H1 (cell line): ENCODE measurements around the gene ZBTB7A. TPM values are rescaled to one million over a fixed set of nuclear protein-coding genes. Genes with fewer than 3 reads are reported as not detected.

Source experiments
- CTCF ChIA-PET: fragments of 300-600 bp; sonication (Branson Sonifier 250); formaldehyde crosslinking; loops from one replicate; lab custom pipeline; 2021; ENCODE audit not compliant: partially characterized antibody; lab: Charles Lee
- POLR2A ChIA-PET: fragments of 300-600 bp; sonication (Branson Sonifier 250); formaldehyde crosslinking; loops from one replicate; lab custom pipeline; 2021; ENCODE audit warnings: inconsistent platforms; ENCODE audit not compliant: partially characterized antibody; lab: Charles Lee
- DNase-seq, 2 experiments: peaks; one replicate each; pipeline versions ENCODE4 v3.0.0 to v3.0.0-alpha.2; 2010 to 2022; ENCODE audit warnings: low spot score in 2 of 2, low read depth in 1 of 2, mixed read lengths in 1 of 2
- FAIRE-seq: peaks from 2 replicates; lab custom pipeline; 2011; peaks lifted over from hg19 to GRCh38; lab: Jason Lieb, UNC
- H2AFZ ChIP-seq: 2 replicates; pipeline ENCODE4 v1.8.1; 2012; ENCODE audit warnings: low read length, inconsistent platforms
- H2AK5ac ChIP-seq: 2 replicates; pipeline ENCODE4 v1.6.1; 2013; ENCODE audit warnings: low read depth, low read length
- H2BK120ac ChIP-seq: replicated peaks from 2 replicates; pipeline ENCODE3; 2013; ENCODE audit warnings: low read depth, low read length, inconsistent platforms
- H2BK12ac ChIP-seq: 2 replicates; pipeline ENCODE4 v1.6.1; 2013; ENCODE audit warnings: low read depth, low read length
- H2BK15ac ChIP-seq: 2 replicates; pipeline ENCODE4 v1.6.1; 2013; ENCODE audit warnings: low read length
- H2BK20ac ChIP-seq: 2 replicates; pipeline ENCODE4 v1.6.1; 2013; ENCODE audit warnings: low read length
- H2BK5ac ChIP-seq: 2 replicates; pipeline ENCODE4 v1.6.1; 2013; ENCODE audit warnings: low read depth, low read length
- H3K14ac ChIP-seq: 2 replicates; pipeline ENCODE4 v1.6.1; 2013; ENCODE audit warnings: inconsistent platforms; ENCODE audit not compliant: insufficient read length
- H3K18ac ChIP-seq: 2 replicates; pipeline ENCODE4 v1.6.1; 2013; ENCODE audit warnings: low read length; ENCODE audit errors: extremely low read depth
- H3K23ac ChIP-seq: 2 replicates; pipeline ENCODE4 v1.6.1; 2013; ENCODE audit warnings: inconsistent platforms; ENCODE audit not compliant: insufficient read length
- H3K23me2 ChIP-seq: 2 replicates; pipeline ENCODE4 v1.6.1; 2013; ENCODE audit warnings: low read depth, low read length
- H3K27ac ChIP-seq: 2 replicates; pipeline ENCODE4 v1.6.1; 2011; ENCODE audit warnings: low read depth, low read length, inconsistent platforms
- H3K27me3 ChIP-seq, 4 experiments: replicated peaks in 1 of 4; 1 replicate in 1 of 4; 2 replicates in 3 of 4; pipeline versions ENCODE4 v1.6.1 to v1.8.1; 2011 to 2013; ENCODE audit warnings: low read length in 3 of 4, mild to moderate bottlenecking in 3 of 4, inconsistent platforms in 2 of 4, mixed read lengths in 2 of 4, moderate library complexity in 1 of 4; ENCODE audit not compliant: control insufficient read depth in 3 of 4, insufficient read depth in 3 of 4; ENCODE audit errors: extremely low read depth in 1 of 4
- H3K36me3 ChIP-seq, 4 experiments: 2 replicates each; pipeline versions ENCODE4 v1.6.1 to v1.8.1; 2011 to 2013; ENCODE audit warnings: mild to moderate bottlenecking in 4 of 4, low read length in 3 of 4, moderate library complexity in 2 of 4, control low read depth in 1 of 4, inconsistent platforms in 1 of 4; ENCODE audit not compliant: insufficient read depth in 4 of 4, control insufficient read depth in 2 of 4
- H3K4ac ChIP-seq: replicated peaks from 2 replicates; pipeline ENCODE3; 2013; ENCODE audit warnings: low read length, low read depth, mixed read lengths, inconsistent platforms; ENCODE audit not compliant: insufficient read length
- H3K4me1 ChIP-seq, 4 experiments: replicated peaks in 1 of 4; 1 replicate in 1 of 4; 2 replicates in 3 of 4; pipeline versions ENCODE4 v1.6.1 to v1.8.1; 2011 to 2013; ENCODE audit warnings: low read length in 3 of 4, inconsistent platforms in 2 of 4, mixed read lengths in 1 of 4; ENCODE audit not compliant: insufficient read depth in 4 of 4, control insufficient read depth in 3 of 4
- H3K4me2 ChIP-seq, 2 experiments: 2 replicates each; pipeline versions ENCODE4 v1.6.1 to v1.8.1; 2011 to 2013; ENCODE audit warnings: low read depth in 2 of 2, low read length in 2 of 2, control low read depth in 1 of 2, inconsistent platforms in 1 of 2, mild to moderate bottlenecking in 1 of 2; ENCODE audit not compliant: insufficient read depth in 1 of 2
- H3K4me3 ChIP-seq, 4 experiments: fragments of 200-600, 300-600 bp in 1 of 4; sonication (generic), shearing (Covaris generic), sonication (Bioruptor Twin) in 1 of 4; 2 replicates each; pipeline versions ENCODE4 v1.5.1 to v1.8.1; 2011 to 2016; ENCODE audit warnings: low read length in 4 of 4, low read depth in 3 of 4, control low read depth in 2 of 4, inconsistent platforms in 2 of 4, mild to moderate bottlenecking in 2 of 4, mixed read lengths in 1 of 4, moderate library complexity in 1 of 4; ENCODE audit not compliant: insufficient read depth in 2 of 4; ENCODE audit errors: extremely low read depth in 1 of 4
- H3K56ac ChIP-seq: replicated peaks from 2 replicates; pipeline ENCODE3; 2013; ENCODE audit warnings: low read depth, mild to moderate bottlenecking, mixed read lengths, low read length, inconsistent platforms; ENCODE audit not compliant: insufficient read length
- H3K79me1 ChIP-seq: 2 replicates; pipeline ENCODE4 v1.6.1; 2013; ENCODE audit warnings: low read depth, low read length, control low read depth
- H3K79me2 ChIP-seq, 2 experiments: 2 replicates each; pipeline versions ENCODE4 v1.6.1 to v1.8.1; 2012 to 2013; ENCODE audit warnings: low read length in 2 of 2, mild to moderate bottlenecking in 2 of 2, inconsistent platforms in 1 of 2; ENCODE audit not compliant: insufficient read depth in 2 of 2, control insufficient read depth in 1 of 2
- H3K9ac ChIP-seq, 4 experiments: replicated peaks in 1 of 4; 1 replicate in 1 of 4; 2 replicates in 3 of 4; pipeline versions ENCODE4 v1.6.1 to v1.8.1; 2011 to 2013; ENCODE audit warnings: low read depth in 3 of 4, low read length in 3 of 4, control low read depth in 2 of 4, mild to moderate bottlenecking in 2 of 4, moderate library complexity in 2 of 4, inconsistent platforms in 1 of 4; ENCODE audit errors: extremely low read depth in 1 of 4
- H3K9me3 ChIP-seq, 2 experiments: 2 replicates each; pipeline versions ENCODE4 v1.6.1 to v1.8.1; 2012 to 2013; ENCODE audit warnings: mild to moderate bottlenecking in 2 of 2, moderate library complexity in 2 of 2, control low read depth in 1 of 2, inconsistent platforms in 1 of 2, low read depth in 1 of 2, low read length in 1 of 2, mixed read lengths in 1 of 2; ENCODE audit not compliant: insufficient read depth in 2 of 2
- H4K20me1 ChIP-seq, 2 experiments: replicated peaks in 1 of 2; 2 replicates each; pipeline versions ENCODE3 to v1.8.1; 2011 to 2013; ENCODE audit warnings: inconsistent platforms in 2 of 2, low read length in 2 of 2, mild to moderate bottlenecking in 1 of 2; ENCODE audit not compliant: insufficient read depth in 2 of 2, control insufficient read depth in 1 of 2
- H4K5ac ChIP-seq: 2 replicates; pipeline ENCODE4 v1.6.1; 2013; ENCODE audit warnings: low read length, low read depth, mixed read lengths, inconsistent platforms; ENCODE audit not compliant: insufficient read length
- H4K8ac ChIP-seq: 2 replicates; pipeline ENCODE4 v1.8.0; 2013; ENCODE audit warnings: mild to moderate bottlenecking, moderate library complexity, low read length, inconsistent platforms; ENCODE audit not compliant: insufficient read depth; ENCODE audit errors: extremely low read depth
- H4K91ac ChIP-seq: replicated peaks from 2 replicates; pipeline ENCODE3; 2013; ENCODE audit warnings: low read length, mixed read lengths, inconsistent platforms; ENCODE audit not compliant: insufficient read length
- BACH1 ChIP-seq: IDR thresholded peaks from 2 replicates; pipeline ENCODE4 v1.6.1; 2012; ENCODE audit warnings: low read length, improper control_type of control experiment
- BRCA1 ChIP-seq: IDR thresholded peaks from 2 replicates; pipeline ENCODE4 v1.6.1; 2012; ENCODE audit warnings: low read depth, low read length, improper control_type of control experiment
- CEBPB ChIP-seq: IDR thresholded peaks from 2 replicates; pipeline ENCODE4 v1.6.1; 2012; ENCODE audit warnings: low read depth, low read length
- CHD1 ChIP-seq: IDR thresholded peaks from 2 replicates; pipeline ENCODE4 v1.6.1; 2012; ENCODE audit warnings: low read depth, low read length, improper control_type of control experiment
- CHD2 ChIP-seq: IDR thresholded peaks from 2 replicates; pipeline ENCODE4 v1.6.1; 2012; ENCODE audit warnings: low read length, improper control_type of control experiment
- CREB1 ChIP-seq: IDR thresholded peaks from 2 replicates; pipeline ENCODE4 v1.6.1; 2012; ENCODE audit warnings: inconsistent platforms
- KDM5A ChIP-seq: fragments of 200-600 bp; IDR thresholded peaks from 2 replicates; pipeline ENCODE4 v1.7.1; 2012; ENCODE audit warnings: mild to moderate bottlenecking, low read length, inconsistent platforms, mixed read lengths
- RBBP5 ChIP-seq: IDR thresholded peaks from 2 replicates; pipeline ENCODE4 v1.7.1; 2012; ENCODE audit warnings: low read depth, mild to moderate bottlenecking, inconsistent platforms, low read length, moderate library complexity, borderline replicate concordance
- SIN3A ChIP-seq, 2 experiments: IDR thresholded peaks in 1 of 2; conservative IDR thresholded peaks in 1 of 2; 2 replicates each; pipeline ENCODE4 v1.6.1; 2011 to 2012; ENCODE audit warnings: low read length in 2 of 2, improper control_type of control experiment in 1 of 2, low read depth in 1 of 2, mild to moderate bottlenecking in 1 of 2
- SIX5 ChIP-seq: IDR thresholded peaks from 2 replicates; pipeline ENCODE4 v1.6.1; 2011; ENCODE audit warnings: mild to moderate bottlenecking, low read depth, low read length
- SP2 ChIP-seq: IDR thresholded peaks from 2 replicates; pipeline ENCODE4 v1.6.1; 2012; ENCODE audit warnings: mild to moderate bottlenecking, low read length, inconsistent platforms
- TAF7 ChIP-seq: optimal IDR thresholded peaks from 2 replicates; pipeline ENCODE3; 2011; ENCODE audit warnings: low read depth, mild to moderate bottlenecking, inconsistent platforms, low read length, moderate library complexity, borderline replicate concordance
- TEAD4 ChIP-seq: IDR thresholded peaks from 2 replicates; pipeline ENCODE4 v1.6.1; 2012; ENCODE audit warnings: low read depth, low read length, inconsistent platforms, mixed read lengths
- YY1 ChIP-seq: IDR thresholded peaks from 2 replicates; pipeline ENCODE4 v1.6.1; 2011; ENCODE audit warnings: low read depth, mild to moderate bottlenecking, low read length
- WGBS, 2 experiments: shearing (Covaris generic) in 1 of 2; methylation state at CpG; one replicate each; pipeline versions ENCODE4 v1.1.6 to v1.1.7; 2013 to 2015; ENCODE audit warnings: low lambda C conversion rate in 2 of 2, mixed read lengths in 2 of 2, inconsistent platforms in 1 of 2, low coverage in 1 of 2, missing lambda C conversion rate in 1 of 2; ENCODE audit not compliant: insufficient replicate concordance in 2 of 2, insufficient coverage in 1 of 2, insufficient read length in 1 of 2; ENCODE audit errors: extremely low coverage in 1 of 2, missing lambda C conversion rate in 1 of 2; 5-methylcytosine and 5-hydroxymethylcytosine counted together
- polyA plus RNA-seq, 7 experiments: library from polyadenylated mRNA; depleted of rRNA in 3 of 7; stranded (reverse) in 5 of 7; unstranded in 2 of 7; fragments of >200 nt in 5 of 7; fragments of 200-250 nt in 2 of 7; gene quantifications; 1 replicate in 5 of 7; 2 replicates in 1 of 7; 4 replicates in 1 of 7; pipeline versions ENCODE4 v1.2.1 to v1.2.3, GENCODE V29; 2011 to 2013; ENCODE audit warnings: missing spikeins in 2 of 7, mixed read lengths in 2 of 7
- total RNA-seq: library from RNA; stranded (reverse); fragmentation: NEBNext Ultra II Directional; extraction: Animal tissue kit (Norgen Biotek cat#: 25700); gene quantifications from 2 replicates; pipeline ENCODE4 v1.2.1, GENCODE V29; 2021

Gene ZBTB7A
- total and polyA plus RNA-seq, 2 of the 8 experiments (the other 6 are each of a cell fraction or from before 2014, with no cell fraction given) = 5.6 to 17.8 TPM

DNA sequence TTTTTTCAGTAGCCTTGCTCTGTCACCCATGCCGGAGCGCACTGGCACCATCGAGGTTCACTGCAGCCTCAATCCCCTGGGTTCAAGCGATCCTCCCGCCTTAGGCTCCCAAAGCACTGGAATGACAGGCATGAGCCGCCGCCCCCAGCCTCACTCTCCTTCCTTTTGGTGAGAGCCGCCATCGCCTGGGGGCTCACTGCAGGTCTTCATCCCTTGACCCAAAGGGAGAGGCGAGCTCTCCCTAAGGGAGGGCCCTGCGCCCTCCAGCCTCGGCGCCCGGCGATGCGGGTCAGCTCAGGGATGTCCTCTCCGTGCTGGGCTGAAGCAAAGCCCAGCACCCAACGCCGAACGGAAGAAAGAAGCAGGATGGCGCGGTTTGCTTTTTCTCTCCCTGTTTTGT lies 23.2 kb upstream of the ZBTB7A start:
- Histone ChIP-seq H2AK5ac (no peak overlapping the region), H3K4me1 (no peaks in the 10 kb centered on the region), H2BK15ac (no peak overlapping the region), H3K4ac (no peak overlapping the region), H3K27ac (no peak overlapping the region), H2BK5ac (no peak overlapping the region), H4K8ac (0 out of 2 replicates have a peak overlapping the region, but pooled peaks have one; percentile 25), H3K23me2 (no peaks in the 10 kb centered on the region), H3K56ac (no peak overlapping the region), H3K79me1 (no peaks in the 10 kb centered on the region), H3K4me2 (no peak overlapping the region), H3K36me3 (peaks cover 2 to 27% (median 13%) of the 10 kb centered on the region in 4 experiments; a peak in 4 of 8 replicates), H3K18ac (no peak overlapping the region), H2AFZ (no peak overlapping the region), H3K23ac (no peak overlapping the region), H2BK20ac (no peak overlapping the region), H2BK120ac (no peak overlapping the region), H4K5ac (no peak overlapping the region), H3K9ac (no peak overlapping the region), H4K20me1 (peaks cover 0 to 6% of the 10 kb centered on the region in 2 experiments), H3K14ac (no peak overlapping the region), H3K9me3 (no peaks in the 10 kb centered on the region), H3K4me3 (no peak overlapping the region), H4K91ac (no peak overlapping the region), H3K79me2 (no peaks in the 10 kb centered on the region), H2BK12ac (no peak overlapping the region), H3K27me3 (no peaks in the 10 kb centered on the region)
- CTCF ChIA-PET = interaction anchor here (0.6 to 1.6 kb wide), 5 partner anchors 24 to 390 kb away, joined by 3 read pairs; no protein-coding TSS in a partner anchor
- POLR2A ChIA-PET = interaction anchor here (0.7 to 1.5 kb wide), 6 partner anchors 8 to 83 kb away, joined by 3 to 5 read pairs (median 4); partner anchors contain the start of gene PIAS4
- DNase-seq (no peak), FAIRE-seq (no peak)
- 95% methylated on average over 16 of the region's 22 CpGs; no CpG with 5 or more reads in 1 of the 2 experiments for WGBS, 2 experiments
- TF ChIP-seq CREB1 (no peak), SIN3A (conservative IDR thresholded peaks at IDR 0.05 in 1 of 2, IDR thresholded peaks at IDR 0.05 in 1 of 2; ENCODE audit: low read depth in 1 of 2, low read length in 2 of 2) (no peak), CEBPB (no peak), YY1 (no peak), BRCA1 (no peak), SIX5 (no peak), KDM5A (no peak), CHD1 (no peak), SP2 (no peak), RBBP5 (no peak), BACH1 (no peak), CHD2 (no peak), TEAD4 (no peak), TAF7 (no peak)
